Peyer's patch (tissue), 4 donors: ENCODE data around the gene KMT2E.

Experiments used
- CTCF ChIP-seq, 6 experiments: fragments of 450-650 bp in 4 of 6; fragments of 200-600 bp in 2 of 6; sonication (generic) in 1 of 6; IDR thresholded peaks; one replicate each; pipeline ENCODE4 v1.5.1; 2017 to 2019; ENCODE audit warnings: antibody characterized with exemption in 6 of 6, mild to moderate bottlenecking in 3 of 6, moderate library complexity in 1 of 6
- POLR2A ChIP-seq, 2 donors: fragments of 450-650 bp; IDR thresholded peaks; one replicate each; pipeline ENCODE4 v1.5.1; 2017; ENCODE audit warnings: antibody characterized with exemption in 2 of 2, mild to moderate bottlenecking in 2 of 2, moderate library complexity in 2 of 2

- TF ChIP-seq CTCF (IDR thresholded peaks at IDR 0.05) (no peak), POLR2A (IDR thresholded peaks at IDR 0.05) (no peak)
Observed at GRCh38 chr7:105097619-105098018, 83.6 kb downstream of the KMT2E start.
